Measurements from ENCODE around the gene EZR.
"Not testable (repeated sequence)": the region's sequence is repeated elsewhere in the genome, so short reads cannot be mapped to it uniquely, and the experiment has no call there.

EZR gene

GRCh38 chr6:158832026-158832425, 12.9 kb upstream of the EZR start:
- Histone ChIP-seq H3K36me3 (ENCODE audit: control insufficient read depth in 1 of 2, insufficient read depth in 2 of 2, low read length in 2 of 2) (no peaks in the 10 kb centered on the region), H3K9ac (ENCODE audit: low read depth in 1 of 2, low read length in 2 of 2) (no peak overlapping the region), H3K4me1 (ENCODE audit: control insufficient read depth in 1 of 2, insufficient read depth in 2 of 2, low read length in 2 of 2) (peaks cover 6 to 9% of the 10 kb centered on the region in 2 donors), H3K9me3 (ENCODE audit: control insufficient read depth in 1 of 2, low read length in 2 of 2) (no peaks in the 10 kb centered on the region), H3K27me3 (ENCODE audit: control insufficient read depth in 1 of 2, insufficient read depth in 2 of 2, low read length in 2 of 2) (no peaks in the 10 kb centered on the region), H3K4me3 (ENCODE audit: low read depth in 1 of 2, low read length in 2 of 2) (no peak overlapping the region), H3K27ac (ENCODE audit: low read depth, low read length) (no peak overlapping the region)

- Histone ChIP-seq H3K27ac (ENCODE audit: low read depth, low read length) (no peak overlapping the region), H3K4me1 (ENCODE audit: control insufficient read depth in 1 of 2, insufficient read depth in 2 of 2, low read length in 2 of 2) (peaks cover 6 to 9% of the 10 kb centered on the region in 2 donors), H3K4me3 (ENCODE audit: low read depth in 1 of 2, low read length in 2 of 2) (no peak overlapping the region), H3K9ac (ENCODE audit: low read depth in 1 of 2, low read length in 2 of 2) (no peak overlapping the region), H3K27me3 (ENCODE audit: control insufficient read depth in 1 of 2, insufficient read depth in 2 of 2, low read length in 2 of 2) (no peaks in the 10 kb centered on the region), H3K9me3 (ENCODE audit: control insufficient read depth in 1 of 2, low read length in 2 of 2) (no peaks in the 10 kb centered on the region), H3K36me3 (ENCODE audit: control insufficient read depth in 1 of 2, insufficient read depth in 2 of 2, low read length in 2 of 2) (no peaks in the 10 kb centered on the region)
These were observed 12.4 kb upstream of the EZR start for GRCh38 chr6:158831571-158831970.

GRCh38 chr6:158830736-158831135, 11.6 kb upstream of the EZR start:
- Histone ChIP-seq H3K36me3 (ENCODE audit: control insufficient read depth in 1 of 2, insufficient read depth in 2 of 2, low read length in 2 of 2) (no peaks in the 10 kb centered on the region), H3K4me1 (ENCODE audit: control insufficient read depth in 1 of 2, insufficient read depth in 2 of 2, low read length in 2 of 2) (peaks cover 4 to 9% of the 10 kb centered on the region in 2 donors), H3K27me3 (ENCODE audit: control insufficient read depth in 1 of 2, insufficient read depth in 2 of 2, low read length in 2 of 2) (no peaks in the 10 kb centered on the region), H3K27ac (ENCODE audit: low read depth, low read length) (no peak overlapping the region), H3K9me3 (ENCODE audit: control insufficient read depth in 1 of 2, low read length in 2 of 2) (no peaks in the 10 kb centered on the region), H3K9ac (ENCODE audit: low read depth in 1 of 2, low read length in 2 of 2) (no peak overlapping the region), H3K4me3 (ENCODE audit: low read depth in 1 of 2, low read length in 2 of 2) (no peak overlapping the region)

- Histone ChIP-seq H3K27me3 (ENCODE audit: control insufficient read depth in 1 of 2, insufficient read depth in 2 of 2, low read length in 2 of 2) (no peaks in the 10 kb centered on the region), H3K4me1 (ENCODE audit: control insufficient read depth in 1 of 2, insufficient read depth in 2 of 2, low read length in 2 of 2) (no peaks in the 10 kb centered on the region), H3K9ac (ENCODE audit: low read depth in 1 of 2, low read length in 2 of 2) (no peak overlapping the region), H3K27ac (ENCODE audit: low read depth, low read length) (no peak overlapping the region), H3K4me3 (ENCODE audit: low read depth in 1 of 2, low read length in 2 of 2) (no peak overlapping the region), H3K36me3 (ENCODE audit: control insufficient read depth in 1 of 2, insufficient read depth in 2 of 2, low read length in 2 of 2) (no peaks in the 10 kb centered on the region), H3K9me3 (ENCODE audit: control insufficient read depth in 1 of 2, low read length in 2 of 2) (no peaks in the 10 kb centered on the region)
These were observed 9.6 kb upstream of the EZR start for GRCh38 chr6:158828807-158829206.

- Histone ChIP-seq H3K9me3 (ENCODE audit: control insufficient read depth in 1 of 2, low read length in 2 of 2) (no peaks in the 10 kb centered on the region), H3K4me3 (ENCODE audit: low read depth in 1 of 2, low read length in 2 of 2) (no peak overlapping the region), H3K4me1 (ENCODE audit: control insufficient read depth in 1 of 2, insufficient read depth in 2 of 2, low read length in 2 of 2) (no peaks in the 10 kb centered on the region), H3K27me3 (ENCODE audit: control insufficient read depth in 1 of 2, insufficient read depth in 2 of 2, low read length in 2 of 2) (no peaks in the 10 kb centered on the region), H3K36me3 (ENCODE audit: control insufficient read depth in 1 of 2, insufficient read depth in 2 of 2, low read length in 2 of 2) (no peaks in the 10 kb centered on the region), H3K9ac (ENCODE audit: low read depth in 1 of 2, low read length in 2 of 2) (no peak overlapping the region), H3K27ac (ENCODE audit: low read depth, low read length) (no peak overlapping the region)
These were observed 7.8 kb upstream of the EZR start for GRCh38 chr6:158826819-158827501.

GRCh38 chr6:158825951-158826306, 6.8 kb upstream of the EZR start:
- Histone ChIP-seq H3K4me1 (ENCODE audit: control insufficient read depth in 1 of 2, insufficient read depth in 2 of 2, low read length in 2 of 2) (no peaks in the 10 kb centered on the region), H3K36me3 (ENCODE audit: control insufficient read depth in 1 of 2, insufficient read depth in 2 of 2, low read length in 2 of 2) (no peaks in the 10 kb centered on the region), H3K9ac (ENCODE audit: low read depth in 1 of 2, low read length in 2 of 2) (no peak overlapping the region), H3K4me3 (ENCODE audit: low read depth in 1 of 2, low read length in 2 of 2) (no peak overlapping the region), H3K27ac (ENCODE audit: low read depth, low read length) (no peak overlapping the region), H3K9me3 (ENCODE audit: control insufficient read depth in 1 of 2, low read length in 2 of 2) (no peaks in the 10 kb centered on the region), H3K27me3 (ENCODE audit: control insufficient read depth in 1 of 2, insufficient read depth in 2 of 2, low read length in 2 of 2) (no peaks in the 10 kb centered on the region)

- Histone ChIP-seq H3K27ac (ENCODE audit: low read depth, low read length) (no peak overlapping the region), H3K4me1 (ENCODE audit: control insufficient read depth in 1 of 2, insufficient read depth in 2 of 2, low read length in 2 of 2) (no peaks in the 10 kb centered on the region), H3K9me3 (ENCODE audit: control insufficient read depth in 1 of 2, low read length in 2 of 2) (no peaks in the 10 kb centered on the region), H3K27me3 (ENCODE audit: control insufficient read depth in 1 of 2, insufficient read depth in 2 of 2, low read length in 2 of 2) (no peaks in the 10 kb centered on the region), H3K36me3 (ENCODE audit: control insufficient read depth in 1 of 2, insufficient read depth in 2 of 2, low read length in 2 of 2) (no peaks in the 10 kb centered on the region), H3K9ac (ENCODE audit: low read depth in 1 of 2, low read length in 2 of 2) (no peak overlapping the region), H3K4me3 (ENCODE audit: low read depth in 1 of 2, low read length in 2 of 2) (no peak overlapping the region)
These were observed 6.1 kb upstream of the EZR start for GRCh38 chr6:158825038-158825950.

GRCh38 chr6:158823616-158824015, 4.4 kb upstream of the EZR start:
- not testable (repeated sequence) for H3K27me3 ChIP-seq (ENCODE audit: control insufficient read depth in 1 of 2, insufficient read depth in 2 of 2, low read length in 2 of 2); H3K4me1 ChIP-seq (ENCODE audit: control insufficient read depth in 1 of 2, insufficient read depth in 2 of 2, low read length in 2 of 2); H3K9me3 ChIP-seq (ENCODE audit: control insufficient read depth in 1 of 2, low read length in 2 of 2); H3K27ac ChIP-seq (ENCODE audit: low read depth, low read length); H3K4me3 ChIP-seq (ENCODE audit: low read depth in 1 of 2, low read length in 2 of 2); H3K9ac ChIP-seq (ENCODE audit: low read depth in 1 of 2, low read length in 2 of 2); H3K36me3 ChIP-seq (ENCODE audit: control insufficient read depth in 1 of 2, insufficient read depth in 2 of 2, low read length in 2 of 2)

GRCh38 chr6:158819977-158820622, 932 bp upstream of the EZR start:
- Histone ChIP-seq H3K4me3 (ENCODE audit: low read depth in 1 of 2, low read length in 2 of 2) (peak overlapping the region; percentile 61 to 69), H3K9me3 (ENCODE audit: control insufficient read depth in 1 of 2, low read length in 2 of 2) (no peaks in the 10 kb centered on the region), H3K27ac (ENCODE audit: low read depth, low read length) (no peak overlapping the region), H3K4me1 (ENCODE audit: control insufficient read depth in 1 of 2, insufficient read depth in 2 of 2, low read length in 2 of 2) (peaks cover 12% of the 10 kb centered on the region in 2 donors), H3K9ac (ENCODE audit: low read depth in 1 of 2, low read length in 2 of 2) (peak overlapping the region in 1 of 2 donors; percentile 35), H3K27me3 (ENCODE audit: control insufficient read depth in 1 of 2, insufficient read depth in 2 of 2, low read length in 2 of 2) (no peaks in the 10 kb centered on the region), H3K36me3 (ENCODE audit: control insufficient read depth in 1 of 2, insufficient read depth in 2 of 2, low read length in 2 of 2) (no peaks in the 10 kb centered on the region)

GRCh38 chr6:158818581-158819212, 471 bp downstream of the EZR start:
- peak overlapping the region; percentile 93 for H3K27ac ChIP-seq (ENCODE audit: low read depth, low read length)
- peak overlapping the region; percentile 80 to 90 for H3K9ac ChIP-seq (ENCODE audit: low read depth in 1 of 2, low read length in 2 of 2)
- peaks cover 3 to 6% of the 10 kb centered on the region in 2 donors for H3K36me3 ChIP-seq (ENCODE audit: control insufficient read depth in 1 of 2, insufficient read depth in 2 of 2, low read length in 2 of 2)
- peaks cover 24 to 26% of the 10 kb centered on the region in 2 donors for H3K4me1 ChIP-seq (ENCODE audit: control insufficient read depth in 1 of 2, insufficient read depth in 2 of 2, low read length in 2 of 2)
- peak overlapping the region; percentile 65 to 91 for H3K4me3 ChIP-seq (ENCODE audit: low read depth in 1 of 2, low read length in 2 of 2)
- H3K9me3 ChIP-seq (ENCODE audit: control insufficient read depth in 1 of 2, low read length in 2 of 2) = no peaks in the 10 kb centered on the region
- no peaks in the 10 kb centered on the region for H3K27me3 ChIP-seq (ENCODE audit: control insufficient read depth in 1 of 2, insufficient read depth in 2 of 2, low read length in 2 of 2)
